KMS-11 (cell line): ENCODE data around the gene EPYC.

Experiments used
- H2AFZ ChIP-seq: fragments of 200-600 bp; sonication (generic); 2 replicates; pipeline ENCODE4 v1.6.1; 2016; ENCODE audit warnings: antibody characterized with exemption, mixed run types, low read depth
- H3K27ac ChIP-seq: fragments of 200-600 bp; sonication (generic); 2 replicates; pipeline ENCODE4 v1.6.1; 2016; ENCODE audit warnings: mild to moderate bottlenecking, mixed run types
- H3K27me3 ChIP-seq: fragments of 200-600 bp; sonication (generic); 2 replicates; pipeline ENCODE4 v1.6.1; 2017; ENCODE audit warnings: mild to moderate bottlenecking, low read depth, mixed run types, moderate library complexity; ENCODE audit not compliant: insufficient read depth
- H3K36me3 ChIP-seq: fragments of 200-600 bp; sonication (generic); 2 replicates; pipeline ENCODE4 v1.6.1; 2017; ENCODE audit warnings: mild to moderate bottlenecking, mixed run types; ENCODE audit not compliant: insufficient read depth
- H3K4me1 ChIP-seq: fragments of 200-600 bp; sonication (generic); 2 replicates; pipeline ENCODE4 v1.6.1; 2016; ENCODE audit warnings: mild to moderate bottlenecking, low read depth, mixed run types; ENCODE audit not compliant: poor library complexity, severe bottlenecking
- H3K4me2 ChIP-seq: fragments of 200-600 bp; sonication (generic); 2 replicates; pipeline ENCODE4 v1.7.0; 2016; ENCODE audit warnings: mild to moderate bottlenecking, mixed run types
- H3K4me3 ChIP-seq: fragments of 200-600 bp; sonication (generic); IDR thresholded peaks from 2 replicates; pipeline ENCODE4 v1.6.1; 2017; ENCODE audit warnings: low read depth, low read length, mixed read lengths; ENCODE audit not compliant: insufficient read depth
- H3K79me2 ChIP-seq: fragments of 200-600 bp; sonication (generic); 2 replicates; pipeline ENCODE4 v1.6.1; 2016; ENCODE audit warnings: low read depth, mixed run types; ENCODE audit not compliant: insufficient read depth
- H3K9ac ChIP-seq: fragments of 200-600 bp; sonication (generic); 2 replicates; pipeline ENCODE4 v1.6.1; 2016; ENCODE audit warnings: mild to moderate bottlenecking, mixed run types
- H4K20me1 ChIP-seq: fragments of 200-600 bp; sonication (generic); 2 replicates; pipeline ENCODE4 v1.6.1; 2016; ENCODE audit warnings: mild to moderate bottlenecking, mixed run types; ENCODE audit not compliant: insufficient read depth
- TF ChIP-seq, protein P1 (sequence below): fragments of 200-600 bp; sonication (generic); conservative IDR thresholded peaks from 2 replicates; pipeline ENCODE4 v1.6.1; 2017; ENCODE audit warnings: low read depth, mild to moderate bottlenecking, antibody characterized with exemption, low read length, moderate library complexity, mixed read lengths

The EPYC gene

DNA sequence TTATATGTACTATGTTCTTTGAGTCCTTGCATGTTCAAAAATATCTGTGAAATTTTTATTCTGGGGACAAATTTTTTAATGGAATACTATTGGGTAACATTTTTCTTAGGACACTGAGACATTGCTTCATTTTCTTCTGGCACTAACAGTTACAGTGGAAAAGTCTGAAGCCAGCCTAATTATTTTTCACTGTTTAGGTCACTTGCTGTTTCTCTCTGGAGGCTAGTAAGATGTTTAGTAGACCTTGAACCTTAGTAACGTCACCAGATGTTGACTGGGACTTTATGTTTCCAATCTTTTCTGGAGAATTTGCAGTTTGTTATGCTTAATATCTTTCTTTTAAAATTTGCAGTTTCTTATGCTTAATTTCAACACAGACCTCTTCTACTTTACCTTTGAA lies 12.3 kb upstream of the EPYC start:
- H3K4me1 ChIP-seq = no peaks in the 10 kb centered on the region
- no peaks in the 10 kb centered on the region for H3K79me2 ChIP-seq
- no peak overlapping the region for H3K9ac ChIP-seq
- no peaks in the 10 kb centered on the region for H4K20me1 ChIP-seq
- TF ChIP-seq, protein P1, sequence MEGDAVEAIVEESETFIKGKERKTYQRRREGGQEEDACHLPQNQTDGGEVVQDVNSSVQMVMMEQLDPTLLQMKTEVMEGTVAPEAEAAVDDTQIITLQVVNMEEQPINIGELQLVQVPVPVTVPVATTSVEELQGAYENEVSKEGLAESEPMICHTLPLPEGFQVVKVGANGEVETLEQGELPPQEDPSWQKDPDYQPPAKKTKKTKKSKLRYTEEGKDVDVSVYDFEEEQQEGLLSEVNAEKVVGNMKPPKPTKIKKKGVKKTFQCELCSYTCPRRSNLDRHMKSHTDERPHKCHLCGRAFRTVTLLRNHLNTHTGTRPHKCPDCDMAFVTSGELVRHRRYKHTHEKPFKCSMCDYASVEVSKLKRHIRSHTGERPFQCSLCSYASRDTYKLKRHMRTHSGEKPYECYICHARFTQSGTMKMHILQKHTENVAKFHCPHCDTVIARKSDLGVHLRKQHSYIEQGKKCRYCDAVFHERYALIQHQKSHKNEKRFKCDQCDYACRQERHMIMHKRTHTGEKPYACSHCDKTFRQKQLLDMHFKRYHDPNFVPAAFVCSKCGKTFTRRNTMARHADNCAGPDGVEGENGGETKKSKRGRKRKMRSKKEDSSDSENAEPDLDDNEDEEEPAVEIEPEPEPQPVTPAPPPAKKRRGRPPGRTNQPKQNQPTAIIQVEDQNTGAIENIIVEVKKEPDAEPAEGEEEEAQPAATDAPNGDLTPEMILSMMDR = no peak
- no peak overlapping the region for H2AFZ ChIP-seq
- no peaks in the 10 kb centered on the region; the same call in 1 of the 2 replicates for H3K27me3 ChIP-seq
- no peak overlapping the region for H3K4me2 ChIP-seq
- H3K4me3 ChIP-seq = no peak overlapping the region
- no peaks in the 10 kb centered on the region for H3K36me3 ChIP-seq
- H3K27ac ChIP-seq = no peak overlapping the region

DNA sequence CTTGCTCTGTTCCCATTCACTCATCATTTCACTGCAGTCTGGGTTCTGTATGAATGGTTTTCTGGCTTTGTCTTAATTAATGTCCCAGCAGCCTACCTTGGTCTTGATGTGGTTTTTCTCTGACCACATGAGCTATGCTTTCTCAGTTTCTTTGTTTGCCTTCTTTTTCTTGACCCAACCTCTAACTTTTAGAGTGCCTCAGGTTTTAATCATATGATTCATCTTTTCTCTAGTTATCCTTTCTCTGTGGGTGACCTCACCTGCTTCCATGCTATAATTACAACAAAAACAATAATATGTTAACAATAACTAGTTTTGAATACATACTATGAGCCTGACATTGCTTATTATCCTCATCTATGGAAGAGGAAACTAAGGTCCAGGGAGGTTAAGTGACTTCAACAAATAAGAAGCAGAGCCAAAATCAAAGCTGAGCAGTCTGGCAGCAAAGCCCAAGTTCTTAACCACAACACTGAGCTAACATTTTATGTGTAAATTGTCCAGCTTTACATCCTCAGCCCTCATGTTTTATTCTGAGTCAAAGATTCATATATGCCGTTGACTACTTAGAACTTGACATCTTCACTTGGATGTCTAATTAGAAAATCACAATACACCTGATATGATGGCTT lies 4.7 kb upstream of the EPYC start:
- H3K27ac ChIP-seq = no peak overlapping the region
- H3K36me3 ChIP-seq = no peaks in the 10 kb centered on the region
- H3K4me1 ChIP-seq = peaks cover 43% of the 10 kb centered on the region
- H3K79me2 ChIP-seq = no peaks in the 10 kb centered on the region
- no peak overlapping the region for H3K4me3 ChIP-seq
- peak overlapping the region; percentile 42 for H3K4me2 ChIP-seq
- TF ChIP-seq, protein P1 = no peak
- no peak overlapping the region for H3K9ac ChIP-seq
- H3K27me3 ChIP-seq = peaks cover 35% of the 10 kb centered on the region
- no peak overlapping the region for H2AFZ ChIP-seq
- H4K20me1 ChIP-seq = no peaks in the 10 kb centered on the region

DNA sequence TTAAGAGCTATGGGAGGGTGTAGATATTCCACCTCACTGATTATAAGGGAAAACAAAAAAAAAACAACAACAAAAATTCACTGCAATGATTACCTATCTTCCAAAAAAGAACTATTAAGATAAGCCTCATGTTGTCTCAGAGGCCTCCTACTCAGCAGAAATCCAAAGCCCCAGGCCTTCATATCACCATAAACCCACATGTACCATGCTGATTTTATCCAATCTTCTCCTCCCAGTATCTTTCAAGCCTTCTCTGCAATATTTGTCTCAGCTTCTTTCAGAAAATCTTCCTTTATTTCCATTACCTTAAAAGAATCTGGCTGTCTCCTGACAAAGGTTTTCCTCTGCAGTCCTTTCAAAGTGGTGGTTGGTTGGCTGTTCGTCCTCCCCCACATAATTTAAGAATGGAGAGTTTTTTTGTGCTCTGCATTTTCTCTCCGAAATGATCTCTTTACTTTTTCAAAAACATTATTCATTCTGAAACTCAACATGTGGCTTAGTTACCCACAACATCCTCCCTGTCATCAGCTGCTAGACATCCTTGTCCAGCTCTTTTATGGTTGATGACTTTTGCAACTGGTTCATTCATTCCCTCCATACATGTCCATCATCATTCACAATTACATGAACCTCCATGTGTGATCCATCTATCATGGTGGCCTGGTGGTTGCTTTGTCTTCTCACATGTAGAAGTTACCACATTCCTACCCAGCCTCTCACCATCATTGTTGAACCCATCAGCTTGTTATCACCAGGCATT lies 2.9 kb upstream of the EPYC start:
- TF ChIP-seq, protein P1 = no peak
- no peak overlapping the region for H3K27ac ChIP-seq

DNA sequence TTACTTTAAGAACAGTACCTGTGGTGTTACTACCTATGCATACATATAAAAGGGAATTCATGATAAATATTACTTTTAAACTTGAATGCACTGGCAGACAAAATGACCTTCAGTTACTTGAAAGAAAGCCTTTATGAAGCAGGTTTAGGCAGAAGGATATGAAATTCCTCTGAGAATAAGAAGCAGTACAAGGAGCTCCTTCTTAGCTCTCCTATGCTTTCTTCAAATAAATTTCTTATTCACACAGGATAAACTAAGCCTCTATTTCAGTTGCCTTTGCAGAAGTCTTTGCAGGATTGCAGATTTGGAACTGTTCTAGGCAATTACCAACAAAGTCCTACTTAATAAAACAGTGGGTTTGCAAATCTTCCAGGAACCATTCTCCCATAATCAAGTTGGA lies 1.0 kb downstream of the EPYC start:
- Histone ChIP-seq H3K9ac (no peak overlapping the region), H3K36me3 (no peaks in the 10 kb centered on the region), H3K4me3 (no peak overlapping the region), H3K27me3 (peaks cover 23% of the 10 kb centered on the region), H3K4me1 (peaks cover 27% of the 10 kb centered on the region), H3K27ac (no peak overlapping the region), H3K4me2 (no peak overlapping the region), H4K20me1 (no peaks in the 10 kb centered on the region), H2AFZ (no peak overlapping the region), H3K79me2 (no peaks in the 10 kb centered on the region)
- TF ChIP-seq, protein P1 = no peak

More for the DNA sequence above, 2.9 kb upstream of the EPYC start:
- peak overlapping the region; percentile 42; the same call in 1 of the 2 replicates for H3K4me2 ChIP-seq
- H3K27me3 ChIP-seq = peaks cover 35% of the 10 kb centered on the region
- H3K9ac ChIP-seq = no peak overlapping the region
- H3K4me1 ChIP-seq = peaks cover 43% of the 10 kb centered on the region
- H4K20me1 ChIP-seq = no peaks in the 10 kb centered on the region
- H3K79me2 ChIP-seq = no peaks in the 10 kb centered on the region
- no peak overlapping the region for H3K4me3 ChIP-seq
- H3K36me3 ChIP-seq = no peaks in the 10 kb centered on the region
- no peak overlapping the region for H2AFZ ChIP-seq
